GM12878 (cell line): ENCODE results near the gene SPI1. TPM values are rescaled to one million over a fixed set of nuclear protein-coding genes. Genes with fewer than 3 reads are reported as not detected.
A peak's percentile ranks its signal among the peaks of the same experiment; 100 is the strongest.

Experiments
- ATAC-seq: fragments of 200-7000 bp; cut with Tn5 transposase; 3 replicates; pipeline ENCODE4 v1.9.1; 2020; ENCODE audit warnings: mild to moderate bottlenecking, moderate library complexity
- BruUV-seq: library from RNA; stranded (reverse); fragments of 400-500 nt; replicated peaks from 2 replicates; lab custom pipeline; 2021; lab: Mats Ljungman, UMichigan
- CTCF ChIA-PET: fragments of 300-600 bp; sonication (Branson Sonifier 250); formaldehyde crosslinking; extraction: SDS; loops from one replicate; lab custom pipeline; 2021; ENCODE audit warnings: inconsistent platforms; lab: Yijun Ruan, JAX
- POLR2A ChIA-PET: fragments of 350-600 bp; formaldehyde crosslinking; extraction: SDS; loops from one replicate; lab custom pipeline; 2021; ENCODE audit warnings: inconsistent platforms; lab: Charles Lee
- RAD21 ChIA-PET: fragments of 300-600 bp; sonication (Branson Sonifier 250); formaldehyde crosslinking; loops from one replicate; lab custom pipeline; 2023; ENCODE audit warnings: antibody characterized with exemption; ENCODE audit not compliant: unreplicated experiment; lab: Charles Lee
- SMC1A ChIA-PET: fragments of 300-600 bp; sonication (Branson Sonifier 250); formaldehyde crosslinking; loops from one replicate; lab custom pipeline; 2023; ENCODE audit not compliant: unreplicated experiment, uncharacterized antibody; lab: Charles Lee
- DNase-seq: peaks from one replicate; pipeline ENCODE4 v3.0.0-alpha.2; 2011; ENCODE audit warnings: low read depth, low spot score
- FAIRE-seq: peaks from 3 replicates; lab custom pipeline; 2011; peaks lifted over from hg19 to GRCh38; lab: Jason Lieb, UNC
- H2AFZ ChIP-seq: 2 replicates; pipeline ENCODE4 v1.6.0; 2011; ENCODE audit warnings: low read depth, low read length, control low read depth; ENCODE audit not compliant: control insufficient read depth
- H3K27ac ChIP-seq: 2 replicates; pipeline ENCODE4 v1.5.1; 2011; ENCODE audit warnings: control low read depth; ENCODE audit not compliant: control insufficient read depth, insufficient read depth
- H3K27me3 ChIP-seq, 2 experiments: replicated peaks in 1 of 2; 2 replicates each; pipeline versions ENCODE4 v1.6.0 to v1.6.1; 2011; ENCODE audit warnings: low read length in 1 of 2; ENCODE audit not compliant: control insufficient read depth in 2 of 2, insufficient read depth in 2 of 2
- H3K36me3 ChIP-seq, 2 experiments: 2 replicates each; pipeline ENCODE4 v1.5.1; 2011; ENCODE audit warnings: low read length in 1 of 2; ENCODE audit not compliant: control insufficient read depth in 2 of 2, insufficient read depth in 2 of 2
- H3K4me1 ChIP-seq: 2 replicates; pipeline ENCODE4 v1.6.1; 2011; ENCODE audit warnings: mild to moderate bottlenecking, low read length, moderate library complexity, mixed read lengths; ENCODE audit not compliant: control insufficient read depth, insufficient read depth
- H3K4me2 ChIP-seq: 2 replicates; pipeline ENCODE4 v1.6.0; 2011; ENCODE audit warnings: control low read depth; ENCODE audit not compliant: control insufficient read depth, insufficient read depth
- H3K4me3 ChIP-seq: fragments of 200-600 bp; sonication (generic); 2 replicates; pipeline ENCODE4 v1.5.1; 2016
- H3K79me2 ChIP-seq: 2 replicates; pipeline ENCODE4 v1.6.0; 2011; ENCODE audit warnings: low read length; ENCODE audit not compliant: control insufficient read depth, insufficient read depth
- H3K9ac ChIP-seq: 2 replicates; pipeline ENCODE4 v1.8.0; 2011; ENCODE audit warnings: low read length, control low read depth, mixed read lengths; ENCODE audit not compliant: control insufficient read depth, insufficient read depth
- H3K9me3 ChIP-seq: replicated peaks from 3 replicates; pipeline ENCODE4 v1.5.1; 2011; ENCODE audit warnings: mild to moderate bottlenecking, low read length; ENCODE audit not compliant: control insufficient read depth, insufficient read depth
- H4K20me1 ChIP-seq: 2 replicates; pipeline ENCODE4 v1.6.0; 2011; ENCODE audit not compliant: control insufficient read depth, insufficient read depth
- BACH1 ChIP-seq: fragments of 450-650 bp; IDR thresholded peaks from 2 replicates; pipeline ENCODE4 v1.6.1; 2017; ENCODE audit warnings: mild to moderate bottlenecking, borderline replicate concordance
- CBFB ChIP-seq: IDR thresholded peaks from 2 replicates; pipeline ENCODE4 v1.6.1; 2016; ENCODE audit warnings: antibody characterized with exemption, low read depth
- GABPA ChIP-seq: IDR thresholded peaks from 2 replicates; pipeline ENCODE4 v1.6.1; 2014; ENCODE audit warnings: antibody characterized with exemption, low read depth, mild to moderate bottlenecking, inconsistent platforms
- HSF1 ChIP-seq: fragments of 150-350 bp; IDR thresholded peaks from 2 replicates; pipeline ENCODE4 v1.6.1; 2014; ENCODE audit warnings: mild to moderate bottlenecking, low read depth, low read length
- JUND ChIP-seq: IDR thresholded peaks from 2 replicates; pipeline ENCODE4 v1.6.1; 2012; ENCODE audit warnings: low read depth, mild to moderate bottlenecking, low read length, improper control_type of control experiment, moderate library complexity
- MYC ChIP-seq: IDR thresholded peaks from 2 replicates; pipeline ENCODE4 v1.6.1; 2011; ENCODE audit warnings: mild to moderate bottlenecking, low read length, moderate library complexity, inconsistent platforms; ENCODE audit not compliant: insufficient read depth, insufficient replicate concordance, insufficient read length, severe bottlenecking
- NFIC ChIP-seq: IDR thresholded peaks from 2 replicates; pipeline ENCODE4 v1.6.1; 2012; ENCODE audit warnings: low read depth, mild to moderate bottlenecking, inconsistent platforms, low read length, moderate library complexity
- RAD51 ChIP-seq: fragments of 450-650 bp; IDR thresholded peaks from 2 replicates; pipeline ENCODE4 v1.6.1; 2016; ENCODE audit warnings: moderate library complexity, mild to moderate bottlenecking, inconsistent platforms
- STAT1 ChIP-seq: fragments of 450-650 bp; conservative IDR thresholded peaks from 2 replicates; pipeline ENCODE4 v1.6.1; 2014; ENCODE audit warnings: antibody characterized with exemption, mild to moderate bottlenecking
- TAF1 ChIP-seq: IDR thresholded peaks from 2 replicates; pipeline ENCODE4 v1.6.1; 2011; ENCODE audit warnings: mild to moderate bottlenecking, low read depth, low read length, borderline replicate concordance
- WRNIP1 ChIP-seq: IDR thresholded peaks from 2 replicates; pipeline ENCODE4 v1.6.1; 2011; ENCODE audit warnings: low read depth, low read length, improper control_type of control experiment, borderline replicate concordance
- ZBTB40 ChIP-seq: fragments of 450-650 bp; IDR thresholded peaks from 2 replicates; pipeline ENCODE4 v1.6.1; 2016; ENCODE audit warnings: mild to moderate bottlenecking, moderate library complexity, borderline replicate concordance
- WGBS: methylation state at CpG from one replicate; pipeline ENCODE4 v1.1.6; 2016; ENCODE audit warnings: low lambda C conversion rate; ENCODE audit not compliant: insufficient replicate concordance, insufficient coverage; ENCODE audit errors: missing lambda C conversion rate; 5-methylcytosine and 5-hydroxymethylcytosine counted together
- in situ Hi-C: fragments of 300-500 bp; cut with MboI; formaldehyde crosslinking; loops from 9 replicates; pipeline ENCODE4 v1.14.3; 2018; ENCODE audit warnings: mixed read lengths
- intact Hi-C: fragments of 100-400 bp; cut with micrococcal nuclease; formaldehyde crosslinking; loops from one replicate; pipeline ENCODE4 v1.14.2; 2022; ENCODE audit not compliant: unreplicated experiment
- polyA plus RNA-seq, 11 experiments: library from polyadenylated mRNA; depleted of rRNA in 4 of 11; unstranded in 6 of 11; stranded (reverse) in 5 of 11; fragments of >200 nt; fragmentation: Nextera tagmentation in 4 of 11; fragmentation: Illumina TruSeq in 1 of 11; extraction: Ambion mirVana in 4 of 11; extraction: Trizol in 1 of 11; gene quantifications; 1 replicate in 1 of 11; 2 replicates in 10 of 11; pipeline versions ENCODE4 v1.2.1 to v1.2.3, GENCODE V29; 2011 to 2016; ENCODE audit warnings: inconsistent platforms in 2 of 11, missing spikeins in 2 of 11, low read depth in 1 of 11
- total RNA-seq, 4 experiments: library from RNA; depleted of rRNA in 3 of 4; stranded (reverse); fragments of >200 nt in 3 of 4; fragmentation: Illumina TruSeq in 1 of 4; extraction: Trizol in 1 of 4; gene quantifications; 2 replicates each; pipeline versions ENCODE4 v1.2.1 to v1.2.3, GENCODE V29; 2013 to 2021
- TF ChIP-seq, protein P1 (sequence below): fragments of 450-650 bp; IDR thresholded peaks from 2 replicates; pipeline ENCODE4 v1.6.1; 2017; ENCODE audit warnings: borderline replicate concordance

SPI1 gene
- total and polyA plus RNA-seq, 10 of the 15 experiments (the other 5 are each of a cell fraction or from before 2014, with no cell fraction given), result 0.05 to 31.1 (median 9.7) TPM

- H3K27me3 ChIP-seq, result no peaks in the 10 kb centered on the region
- peaks cover 26% of the 10 kb centered on the region for H3K79me2 ChIP-seq
- no peaks in the 10 kb centered on the region for H4K20me1 ChIP-seq
- H3K27ac ChIP-seq, result no peak overlapping the region
- DNase-seq (no peak), FAIRE-seq (no peak), ATAC-seq (no peak)
- ChIA-PET POLR2A (interaction anchor here (0.7 to 3.7 kb wide), 5 partner anchors 21 to 159 kb away, joined by 3 to 21 read pairs (median 6); partner anchors contain the start of gene SLC39A13), RAD21 (interaction anchor here (0.7 to 2.8 kb wide), 3 partner anchors 8 to 35 kb away, joined by 3 to 21 read pairs (median 3); no protein-coding TSS in a partner anchor), CTCF (interaction anchor here (0.8 to 8.6 kb wide), 8 partner anchors 8 to 271 kb away, joined by 3 to 161 read pairs (median 22); partner anchors contain the start of gene SLC39A13), SMC1A (interaction anchor here (1.0 to 3.7 kb wide), 7 partner anchors 19 to 39 kb away, joined by 4 to 35 read pairs (median 22); partner anchors contain the start of gene SLC39A13)
- intact Hi-C loops, result loop anchor here (10.0 kb wide), 2 partner anchors 392 to 482 kb away; partner anchors contain the start of gene FNBP4
- H3K4me3 ChIP-seq, result no peak overlapping the region
- no peak overlapping the region for H2AFZ ChIP-seq
- 100% methylated on average over 5 of the region's 7 CpGs for WGBS
- BruUV-seq, result TSS peak; percentile 40
- no peak overlapping the region for H3K9ac ChIP-seq
- TF ChIP-seq WRNIP1 (no peak), JUND (no peak), MYC (no peak), STAT1 (no peak), GABPA (no peak), CBFB (no peak), BACH1 (no peak), ZBTB40 (no peak), NFIC (no peak), RAD51 (no peak), TAF1 (no peak), HSF1 (no peak)
- TF ChIP-seq, protein P1, sequence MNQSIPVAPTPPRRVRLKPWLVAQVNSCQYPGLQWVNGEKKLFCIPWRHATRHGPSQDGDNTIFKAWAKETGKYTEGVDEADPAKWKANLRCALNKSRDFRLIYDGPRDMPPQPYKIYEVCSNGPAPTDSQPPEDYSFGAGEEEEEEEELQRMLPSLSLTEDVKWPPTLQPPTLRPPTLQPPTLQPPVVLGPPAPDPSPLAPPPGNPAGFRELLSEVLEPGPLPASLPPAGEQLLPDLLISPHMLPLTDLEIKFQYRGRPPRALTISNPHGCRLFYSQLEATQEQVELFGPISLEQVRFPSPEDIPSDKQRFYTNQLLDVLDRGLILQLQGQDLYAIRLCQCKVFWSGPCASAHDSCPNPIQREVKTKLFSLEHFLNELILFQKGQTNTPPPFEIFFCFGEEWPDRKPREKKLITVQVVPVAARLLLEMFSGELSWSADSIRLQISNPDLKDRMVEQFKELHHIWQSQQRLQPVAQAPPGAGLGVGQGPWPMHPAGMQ, result no peak
- TF ChIP-seq, all 136 proteins: peak for 0
- in situ Hi-C loops, result loop anchor here (5.0 kb wide), 1 partner anchor 35 kb away; the partner anchor contains the start of gene SLC39A13
- Histone ChIP-seq H3K4me1 (peaks cover 13% of the 10 kb centered on the region; the same call in 1 of the 2 replicates), H3K36me3 (peaks cover 2 to 8% of the 10 kb centered on the region in 2 experiments), H3K9me3 (no peaks in the 10 kb centered on the region), H3K4me2 (no peak overlapping the region)
Observed at GRCh38 chr11:47372422-47372821, 5.9 kb downstream of the SPI1 start.
